H9 (cell line): ENCODE data around the gene SPTBN5. TPM values are rescaled to one million over a fixed set of nuclear protein-coding genes. Genes with fewer than 3 reads are reported as not detected.

ENCODE experiments used
- DNase-seq: peaks from one replicate; pipeline ENCODE4 v3.0.0-alpha.2; 2017
- H2AFZ ChIP-seq: one replicate; pipeline ENCODE4 v1.6.1; 2013; ENCODE audit warnings: mild to moderate bottlenecking, low read length, control low read depth, moderate library complexity
- H2AK5ac ChIP-seq: 2 replicates; pipeline ENCODE4 v1.6.1; 2013; ENCODE audit warnings: low read length, control low read depth, mixed read lengths; ENCODE audit not compliant: insufficient read length
- H2BK120ac ChIP-seq: one replicate; pipeline ENCODE4 v1.6.1; 2013; ENCODE audit warnings: low read depth, mild to moderate bottlenecking, low read length, control low read depth, inconsistent platforms; ENCODE audit not compliant: poor library complexity, severe bottlenecking
- H2BK12ac ChIP-seq: 2 replicates; pipeline ENCODE4 v1.6.1; 2013; ENCODE audit warnings: low read length, control low read depth, mixed read lengths, low read depth; ENCODE audit not compliant: insufficient read length
- H2BK15ac ChIP-seq: 2 replicates; pipeline ENCODE4 v1.6.1; 2013; ENCODE audit warnings: low read depth, low read length, control low read depth
- H2BK20ac ChIP-seq: one replicate; pipeline ENCODE4 v1.6.1; 2013; ENCODE audit warnings: low read depth, mild to moderate bottlenecking, low read length, control low read depth, inconsistent platforms; ENCODE audit not compliant: poor library complexity, severe bottlenecking
- H2BK5ac ChIP-seq: 2 replicates; pipeline ENCODE4 v1.6.1; 2013; ENCODE audit warnings: low read length, control low read depth, mixed read lengths; ENCODE audit not compliant: insufficient read length
- H3K14ac ChIP-seq: 2 replicates; pipeline ENCODE4 v1.6.1; 2013; ENCODE audit warnings: low read length, control low read depth; ENCODE audit not compliant: insufficient read depth
- H3K18ac ChIP-seq: 2 replicates; pipeline ENCODE4 v1.6.1; 2013; ENCODE audit warnings: low read depth, mild to moderate bottlenecking, mixed read lengths, low read length, control low read depth; ENCODE audit not compliant: insufficient read length
- H3K23ac ChIP-seq: 2 replicates; pipeline ENCODE4 v1.6.1; 2013; ENCODE audit warnings: low read length, control low read depth, mixed read lengths, low read depth; ENCODE audit not compliant: insufficient read length
- H3K23me2 ChIP-seq: 2 replicates; pipeline ENCODE4 v1.6.1; 2013; ENCODE audit warnings: low read depth, mild to moderate bottlenecking, mixed read lengths, low read length, control low read depth; ENCODE audit not compliant: insufficient read length, poor library complexity, severe bottlenecking
- H3K27ac ChIP-seq: 2 replicates; pipeline ENCODE4 v1.5.1; 2013; ENCODE audit warnings: low read length, control low read depth, mixed read lengths, low read depth; ENCODE audit not compliant: insufficient read length
- H3K27me3 ChIP-seq: 2 replicates; pipeline ENCODE4 v1.6.1; 2013; ENCODE audit warnings: low read length, control low read depth, inconsistent platforms; ENCODE audit not compliant: insufficient read depth
- H3K4ac ChIP-seq: 2 replicates; pipeline ENCODE4 v1.6.1; 2013; ENCODE audit warnings: low read depth, mild to moderate bottlenecking, control low read depth, inconsistent platforms, low read length, moderate library complexity
- H3K4me1 ChIP-seq: 2 replicates; pipeline ENCODE4 v1.6.1; 2013; ENCODE audit warnings: low read length, control low read depth, inconsistent platforms; ENCODE audit not compliant: insufficient read depth
- H3K4me2 ChIP-seq: 2 replicates; pipeline ENCODE4 v1.6.1; 2013; ENCODE audit warnings: low read length, control low read depth, mixed read lengths; ENCODE audit not compliant: insufficient read length, insufficient read depth
- H3K56ac ChIP-seq: 2 replicates; pipeline ENCODE4 v1.6.1; 2013; ENCODE audit warnings: low read depth, mild to moderate bottlenecking, mixed read lengths, low read length, control low read depth; ENCODE audit not compliant: insufficient read length
- H3K79me1 ChIP-seq: 2 replicates; pipeline ENCODE4 v1.6.1; 2013; ENCODE audit warnings: low read depth, mild to moderate bottlenecking, moderate library complexity, low read length, control low read depth, inconsistent platforms; ENCODE audit not compliant: insufficient read depth, poor library complexity, severe bottlenecking
- H3K79me2 ChIP-seq: 2 replicates; pipeline ENCODE4 v1.6.1; 2013; ENCODE audit warnings: low read length, control low read depth, inconsistent platforms; ENCODE audit not compliant: insufficient read depth
- H3K9ac ChIP-seq: 2 replicates; pipeline ENCODE4 v1.6.1; 2013; ENCODE audit warnings: low read length, control low read depth, mixed read lengths; ENCODE audit not compliant: insufficient read length; ENCODE audit errors: extremely low read depth
- H3K9me3 ChIP-seq: one replicate; pipeline ENCODE4 v1.6.1; 2013; ENCODE audit warnings: low read depth, low read length, inconsistent platforms; ENCODE audit not compliant: control insufficient read depth
- H3T11ph ChIP-seq: one replicate; pipeline ENCODE4 v1.6.1; 2013; ENCODE audit warnings: mild to moderate bottlenecking, low read length, control low read depth, inconsistent platforms
- H4K20me1 ChIP-seq: one replicate; pipeline ENCODE4 v1.6.1; 2013; ENCODE audit not compliant: control insufficient read depth, insufficient read length, insufficient read depth
- H4K5ac ChIP-seq: 2 replicates; pipeline ENCODE4 v1.6.1; 2013; ENCODE audit warnings: low read depth, mild to moderate bottlenecking, mixed read lengths, low read length, control low read depth; ENCODE audit not compliant: insufficient read length
- H4K8ac ChIP-seq: replicated peaks from 2 replicates; pipeline ENCODE4 v1.6.1; 2013; ENCODE audit warnings: low read length, control low read depth, mixed read lengths, low read depth; ENCODE audit not compliant: insufficient read length
- H4K91ac ChIP-seq: 2 replicates; pipeline ENCODE4 v1.6.1; 2013; ENCODE audit warnings: low read depth, mild to moderate bottlenecking, moderate library complexity, mixed read lengths, low read length, control low read depth; ENCODE audit not compliant: insufficient read length
- H3K27ac Mint-ChIP-seq, 3 experiments: 2 replicates in 2 of 3; 3 replicates in 1 of 3; pipeline ENCODE4 v1.8.0; 2020 to 2021; ENCODE audit warnings: mixed read lengths in 3 of 3, mild to moderate bottlenecking in 1 of 3, moderate library complexity in 1 of 3
- H3K27me3 Mint-ChIP-seq: 2 replicates; pipeline ENCODE4 v1.8.0; 2021; ENCODE audit warnings: low read depth, mild to moderate bottlenecking, moderate library complexity, mixed read lengths
- H3K36me3 Mint-ChIP-seq, 3 experiments: 2 replicates in 2 of 3; 3 replicates in 1 of 3; pipeline ENCODE4 v1.8.0; 2020 to 2021; ENCODE audit warnings: low read depth in 3 of 3, mixed read lengths in 3 of 3; ENCODE audit not compliant: insufficient read depth in 1 of 3
- H3K4me1 Mint-ChIP-seq, 2 experiments: 2 replicates each; pipeline ENCODE4 v1.8.0; 2020; ENCODE audit warnings: mixed read lengths in 2 of 2
- H3K4me3 Mint-ChIP-seq, 2 experiments: 2 replicates in 1 of 2; 3 replicates in 1 of 2; pipeline ENCODE4 v1.8.0; 2020 to 2021; ENCODE audit warnings: mild to moderate bottlenecking in 2 of 2, mixed read lengths in 2 of 2, moderate library complexity in 1 of 2
- H3K9me3 Mint-ChIP-seq, 2 experiments: 2 replicates in 1 of 2; 3 replicates in 1 of 2; pipeline ENCODE4 v1.8.0; 2020; ENCODE audit warnings: mild to moderate bottlenecking in 2 of 2, mixed read lengths in 2 of 2, moderate library complexity in 1 of 2
- WGBS: extraction: QIAGEN DNeasy Blood & Tissue Kit; methylation state at CpG from one replicate; pipeline ENCODE4 v1.1.7; 2013; ENCODE audit warnings: missing lambda C conversion rate, low lambda C conversion rate, mixed read lengths; ENCODE audit not compliant: insufficient read length; ENCODE audit errors: extremely low coverage; 5-methylcytosine and 5-hydroxymethylcytosine counted together
- total RNA-seq: library from RNA; stranded (reverse); gene quantifications from 2 replicates; pipeline ENCODE4 v1.2.1, GENCODE V29; 2021
- TF ChIP-seq, protein P1 (sequence below): fragments of 200-600 bp; sonication (generic); conservative IDR thresholded peaks from 3 replicates; pipeline ENCODE4 v1.8.0; 2021; ENCODE audit warnings: antibody characterized with exemption, mild to moderate bottlenecking

The SPTBN5 gene
- total RNA-seq, 1 experiment from 2014 or later = 0.90 TPM

DNA sequence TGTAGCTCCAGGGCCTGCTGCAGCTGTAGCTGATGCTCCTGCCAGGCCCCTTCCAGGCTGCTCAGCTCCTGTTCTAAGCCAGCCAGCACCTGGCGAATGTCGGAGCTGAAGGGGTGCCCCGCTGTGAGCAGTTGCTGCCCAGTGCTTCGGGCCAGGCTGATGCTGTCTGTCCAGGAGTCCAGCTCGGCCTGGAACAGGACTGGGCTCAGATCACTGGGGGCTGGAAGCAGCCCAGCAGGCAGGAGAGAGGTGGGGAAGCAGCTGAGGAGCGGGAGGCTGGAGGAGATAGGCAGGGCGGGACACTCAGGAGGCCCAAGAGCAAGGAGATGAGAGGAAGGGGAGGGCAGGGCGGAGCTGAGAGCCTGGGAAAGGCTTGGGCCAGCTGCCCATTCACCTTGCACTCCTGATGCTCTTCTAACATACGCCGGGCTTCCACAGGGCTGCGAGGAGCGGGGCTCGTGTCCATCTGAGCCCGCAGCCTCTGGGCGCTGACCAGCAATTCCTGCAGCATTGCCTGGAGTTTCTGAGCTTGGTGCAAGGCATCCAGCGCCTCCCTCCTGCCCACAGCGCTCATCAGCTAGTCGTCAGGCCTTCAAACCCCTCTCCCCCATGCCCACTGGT is 32.0 kb downstream of the SPTBN5 start:
- Mint-ChIP-seq H3K27ac (no peak overlapping the region), H3K4me3 (no peak overlapping the region), H3K9me3 (no peaks in the 10 kb centered on the region), H3K4me1 (peaks cover 10 to 14% of the 10 kb centered on the region in 2 experiments), H3K36me3 (no peaks in the 10 kb centered on the region), H3K27me3 (no peaks in the 10 kb centered on the region; the same call in 1 of the 2 replicates)
- Histone ChIP-seq H4K20me1 (no peaks in the 10 kb centered on the region), H3K56ac (no peak overlapping the region), H2BK20ac (no peak overlapping the region), H3K4ac (no peak overlapping the region), H2BK15ac (no peak overlapping the region), H2AK5ac (no peak overlapping the region), H3K23me2 (no peaks in the 10 kb centered on the region), H2BK5ac (no peak overlapping the region), H3K18ac (no peak overlapping the region), H3K14ac (no peak overlapping the region), H2BK120ac (no peak overlapping the region), H3K23ac (no peak overlapping the region), H3T11ph (no peak overlapping the region), H4K5ac (no peak overlapping the region), H3K4me1 (no peaks in the 10 kb centered on the region), H3K9ac (no peak overlapping the region), H3K79me2 (no peaks in the 10 kb centered on the region), H3K4me2 (no peak overlapping the region), H2BK12ac (no peak overlapping the region), H3K79me1 (no peaks in the 10 kb centered on the region), H4K91ac (no peak overlapping the region), H3K27ac (no peak overlapping the region), H3K9me3 (no peaks in the 10 kb centered on the region), H4K8ac (no peak overlapping the region), H3K27me3 (no peaks in the 10 kb centered on the region), H2AFZ (no peak overlapping the region)
- WGBS = no CpG with 5 or more reads among the region's 18 CpGs
- no peak for DNase-seq
- TF ChIP-seq, protein P1, sequence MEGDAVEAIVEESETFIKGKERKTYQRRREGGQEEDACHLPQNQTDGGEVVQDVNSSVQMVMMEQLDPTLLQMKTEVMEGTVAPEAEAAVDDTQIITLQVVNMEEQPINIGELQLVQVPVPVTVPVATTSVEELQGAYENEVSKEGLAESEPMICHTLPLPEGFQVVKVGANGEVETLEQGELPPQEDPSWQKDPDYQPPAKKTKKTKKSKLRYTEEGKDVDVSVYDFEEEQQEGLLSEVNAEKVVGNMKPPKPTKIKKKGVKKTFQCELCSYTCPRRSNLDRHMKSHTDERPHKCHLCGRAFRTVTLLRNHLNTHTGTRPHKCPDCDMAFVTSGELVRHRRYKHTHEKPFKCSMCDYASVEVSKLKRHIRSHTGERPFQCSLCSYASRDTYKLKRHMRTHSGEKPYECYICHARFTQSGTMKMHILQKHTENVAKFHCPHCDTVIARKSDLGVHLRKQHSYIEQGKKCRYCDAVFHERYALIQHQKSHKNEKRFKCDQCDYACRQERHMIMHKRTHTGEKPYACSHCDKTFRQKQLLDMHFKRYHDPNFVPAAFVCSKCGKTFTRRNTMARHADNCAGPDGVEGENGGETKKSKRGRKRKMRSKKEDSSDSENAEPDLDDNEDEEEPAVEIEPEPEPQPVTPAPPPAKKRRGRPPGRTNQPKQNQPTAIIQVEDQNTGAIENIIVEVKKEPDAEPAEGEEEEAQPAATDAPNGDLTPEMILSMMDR = no peak
